HG03575 (cell line): Measurements from ENCODE around the gene GALNT16.
"Not testable (repeated sequence)": the region's sequence is repeated elsewhere in the genome, so short reads cannot be mapped to it uniquely, and the experiment has no call there.

Experiments
- ATAC-seq: cut with Tn5 transposase; IDR thresholded peaks from one replicate; pipeline ENCODE4 v1.9.1; 2021; ENCODE audit not compliant: unreplicated experiment, insufficient number of reproducible peaks, low FRiP score; ENCODE audit errors: extremely low read depth

The GALNT16 gene

GRCh38 chr14:69280746-69281291 lies 20.9 kb downstream of the GALNT16 start:
- no peak for ATAC-seq

- no peak for ATAC-seq
Measured at GRCh38 chr14:69281450-69282169, 21.7 kb downstream of the GALNT16 start.

- no peak for ATAC-seq
Measured at GRCh38 chr14:69282448-69282847, 22.5 kb downstream of the GALNT16 start.

GRCh38 chr14:69284170-69284569 lies 24.2 kb downstream of the GALNT16 start:
- ATAC-seq = no peak

- ATAC-seq = no peak
Measured at GRCh38 chr14:69285661-69286255, 25.8 kb downstream of the GALNT16 start.

DNA sequence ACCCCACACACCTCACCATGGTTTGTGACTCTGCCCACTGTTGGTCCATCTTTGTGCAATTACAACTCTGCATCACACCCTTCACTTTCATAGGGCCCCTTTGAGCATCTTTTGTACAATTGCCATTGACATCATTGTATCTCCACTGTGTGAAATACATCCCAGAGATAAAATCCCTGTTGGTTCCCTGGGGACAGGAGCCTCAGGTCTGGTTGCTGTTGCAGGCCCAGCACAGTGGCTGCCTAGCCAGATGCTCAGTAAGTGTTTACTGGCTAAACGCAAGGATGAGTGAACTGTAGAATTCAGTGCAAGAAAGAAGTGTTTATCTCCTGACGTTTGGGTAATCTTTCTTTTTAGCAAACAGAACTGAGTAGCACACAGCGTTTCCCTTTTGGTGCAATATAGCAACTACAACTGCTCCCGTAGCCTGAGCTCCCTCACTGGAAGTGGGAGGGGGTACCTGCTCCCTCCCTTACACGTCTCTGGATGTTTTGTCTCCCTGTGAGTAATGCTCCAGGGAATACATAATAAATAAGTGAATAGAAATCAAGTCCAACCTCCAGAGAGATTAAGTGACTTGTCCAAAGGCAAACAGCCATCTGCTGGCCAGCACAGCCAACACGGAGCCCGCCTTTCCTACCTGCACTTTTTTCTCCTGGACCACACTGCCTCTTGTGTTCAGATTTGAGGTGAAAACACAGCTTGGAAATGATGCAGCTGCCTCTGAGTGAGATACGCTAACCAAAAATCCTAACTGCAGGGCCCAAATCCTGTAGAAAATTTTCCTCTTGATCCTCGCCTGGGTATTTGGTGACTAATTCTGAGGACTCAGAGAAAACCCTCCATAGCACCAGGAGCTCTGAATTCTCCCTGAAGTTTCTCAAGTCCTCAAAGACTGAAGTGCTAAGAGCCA lies 27.4 kb downstream of the GALNT16 start:
- no peak for ATAC-seq

DNA sequence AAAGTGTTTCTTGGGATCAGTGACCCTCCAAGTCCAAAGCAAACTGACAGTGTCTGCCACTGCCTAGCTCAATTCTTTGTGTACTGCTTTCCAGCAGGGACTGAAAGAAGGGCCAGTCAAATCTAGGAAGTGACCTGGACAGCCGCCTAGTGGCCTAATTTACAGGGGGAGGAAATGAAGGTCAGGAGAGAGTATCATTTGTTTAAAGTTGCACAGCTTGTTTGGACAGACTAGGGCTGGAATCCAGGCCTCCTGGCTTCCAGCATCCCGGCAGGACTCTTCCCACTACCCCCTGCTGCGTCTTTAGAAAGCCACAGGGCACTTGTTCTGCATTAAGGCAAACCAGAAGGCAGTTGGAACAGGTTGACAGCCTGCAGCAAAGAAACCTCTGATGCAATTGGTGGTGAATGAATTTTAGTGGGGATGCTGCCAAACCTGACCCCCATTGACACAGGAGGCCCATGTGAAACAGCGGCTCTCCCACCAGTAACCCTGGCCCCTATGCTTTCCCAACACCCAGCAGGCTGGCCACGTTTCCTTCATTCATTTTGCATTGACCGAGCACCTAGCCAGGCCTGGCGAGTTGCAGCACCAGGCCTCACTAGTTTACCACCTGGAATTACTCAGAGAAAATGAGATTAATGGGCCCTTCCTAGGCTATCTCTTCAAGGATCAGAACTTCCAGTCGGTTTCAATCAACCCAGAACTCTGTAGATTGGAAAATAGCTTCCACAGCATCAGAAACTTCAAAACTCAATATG lies 28.2 kb downstream of the GALNT16 start:
- ATAC-seq = no peak

GRCh38 chr14:69288956-69289705 lies 29.2 kb downstream of the GALNT16 start:
- no peak for ATAC-seq

DNA sequence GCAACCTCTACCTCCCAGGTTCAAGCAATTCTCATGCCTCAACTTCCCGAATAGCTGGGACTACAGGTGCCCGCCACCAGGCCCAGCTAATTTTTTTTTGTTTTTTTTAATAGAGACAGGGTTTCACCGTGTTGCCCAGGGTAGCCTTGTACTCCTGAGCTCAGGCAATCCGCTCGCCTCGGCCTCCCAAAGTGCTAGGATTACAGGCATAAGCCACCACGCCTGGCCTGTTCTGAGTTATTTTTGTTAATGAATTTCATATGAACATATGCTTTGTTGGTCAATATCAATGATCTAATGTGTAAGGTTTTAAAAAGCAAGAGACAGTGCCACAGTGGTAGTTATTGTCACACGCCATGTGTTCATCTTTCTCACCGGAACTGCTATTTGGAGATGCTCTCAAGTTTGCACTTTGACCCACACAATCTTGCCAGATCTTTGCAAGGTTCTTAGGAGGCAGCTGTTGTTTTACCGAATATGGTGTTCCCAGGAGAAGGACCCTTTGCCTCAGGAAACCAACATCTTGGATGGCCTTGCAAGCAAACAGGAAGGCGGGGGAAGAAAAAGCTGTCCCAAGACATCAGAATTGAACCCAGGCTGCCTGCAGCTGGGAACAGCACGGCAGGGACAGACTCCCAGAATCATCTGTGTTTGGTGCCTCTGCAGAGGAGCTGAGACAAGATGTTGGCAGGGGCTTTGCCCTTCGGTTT lies 30.0 kb downstream of the GALNT16 start:
- no peak for ATAC-seq

- ATAC-seq = not testable (repeated sequence)
Measured at GRCh38 chr14:69290881-69291280, 30.9 kb downstream of the GALNT16 start.

DNA sequence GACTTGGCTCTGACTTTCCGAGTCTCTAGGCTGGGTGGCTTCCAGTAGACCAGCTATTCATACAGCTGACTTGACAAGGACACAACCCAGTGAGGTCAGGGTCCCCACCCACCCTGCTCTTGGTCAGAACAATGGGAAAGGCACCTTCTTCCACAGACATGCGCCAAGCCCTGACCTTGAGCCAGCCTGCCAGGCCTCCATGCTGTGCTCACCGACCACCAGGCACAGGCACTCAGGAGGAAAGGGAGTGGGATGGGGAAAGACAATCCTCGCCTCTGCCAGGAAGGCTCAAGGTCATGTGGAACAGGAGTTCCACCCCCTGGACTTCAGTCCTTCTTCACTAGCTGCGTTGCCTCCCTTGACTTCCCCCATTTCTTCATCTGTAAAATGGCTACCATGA lies 31.4 kb downstream of the GALNT16 start:
- ATAC-seq = no peak

- ATAC-seq = no peak
Measured at GRCh38 chr14:69291891-69292561, 32.1 kb downstream of the GALNT16 start.

GRCh38 chr14:69298131-69299071 lies 38.4 kb downstream of the GALNT16 start:
- no peak for ATAC-seq

DNA sequence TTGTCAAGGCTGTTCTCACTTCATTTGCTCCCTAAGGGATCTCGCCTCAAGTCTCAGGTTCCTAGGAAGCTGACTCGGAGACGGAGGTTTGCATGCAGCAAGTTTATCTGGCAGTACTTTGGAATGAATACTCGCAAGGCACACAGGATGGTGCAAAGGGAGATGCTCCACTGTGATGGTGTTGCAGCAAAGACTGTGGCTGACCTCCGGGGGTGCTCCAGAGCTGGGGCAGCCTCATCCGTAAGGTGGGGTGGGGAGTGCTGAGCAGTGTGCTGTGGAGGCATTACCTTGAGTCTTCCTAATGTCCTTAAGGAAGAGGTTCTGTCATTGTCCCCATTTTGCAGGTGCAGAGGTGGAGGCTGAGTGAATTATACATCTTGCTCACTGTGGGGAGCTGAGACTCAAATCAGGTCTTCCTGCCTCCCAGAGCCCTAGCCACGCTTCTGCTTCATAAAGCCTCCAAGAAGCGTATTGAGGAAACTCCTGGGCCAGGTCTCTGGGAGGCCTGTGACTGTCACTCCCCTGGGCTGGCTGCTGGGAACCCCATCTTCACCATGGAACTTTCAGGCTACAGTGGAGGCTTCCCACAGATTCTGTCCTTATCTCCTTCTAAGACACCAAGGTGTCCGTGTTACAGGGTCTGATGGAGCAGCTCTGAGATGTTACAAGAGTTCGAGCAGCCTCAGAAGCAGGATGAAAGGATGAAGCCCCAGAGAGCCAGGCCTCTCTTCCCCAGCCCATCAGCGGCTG lies 39.5 kb downstream of the GALNT16 start:
- no peak for ATAC-seq

DNA sequence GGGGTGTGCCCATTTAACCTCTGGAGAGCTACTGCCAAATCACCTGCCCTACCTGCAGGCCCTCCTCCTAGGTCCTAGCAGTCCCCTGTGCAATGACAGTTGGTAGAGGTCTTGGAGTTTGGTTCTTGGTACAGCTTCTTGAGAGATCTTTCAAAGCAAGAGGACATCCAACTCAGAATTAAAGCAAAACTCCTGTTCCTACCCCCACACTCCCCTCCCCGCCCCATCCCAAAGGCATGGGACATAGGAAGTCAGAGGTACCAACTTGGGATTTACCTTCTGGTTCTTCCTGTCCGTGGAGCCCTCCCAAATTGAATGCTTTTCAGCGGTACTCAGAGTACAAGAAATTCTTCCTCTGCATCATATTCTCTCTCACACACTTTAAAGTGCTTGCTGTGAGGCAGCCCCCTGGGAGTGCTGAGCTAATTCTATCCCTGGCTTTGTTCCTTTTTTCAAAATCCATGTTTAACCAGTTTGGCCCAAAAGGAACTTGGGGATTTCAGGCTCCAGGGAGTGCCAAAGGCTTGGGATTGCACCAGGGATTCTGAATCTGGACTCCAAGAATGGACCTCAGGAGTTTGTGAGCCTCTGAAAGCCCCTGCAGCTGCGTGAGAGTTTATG lies 40.8 kb downstream of the GALNT16 start:
- no peak for ATAC-seq
